ENCODE data around the gene PPME1.
A peak's percentile ranks its signal among the peaks of the same experiment; 100 is the strongest.

PPME1 gene

GRCh38 chr11:74226907-74227306 lies 55.8 kb downstream of the PPME1 start:
- DNase-seq (ENCODE audit: low spot score) = peak; percentile 25

- DNase-seq (ENCODE audit: low spot score) = no peak
These were observed 61.3 kb downstream of the PPME1 start for GRCh38 chr11:74232311-74232950.

- no peak for DNase-seq (ENCODE audit: low spot score)
These were observed 62.6 kb downstream of the PPME1 start for GRCh38 chr11:74233683-74234082.

GRCh38 chr11:74235121-74235520 lies 64.0 kb downstream of the PPME1 start:
- DNase-seq (ENCODE audit: low spot score) = no peak

GRCh38 chr11:74237541-74237940 lies 66.5 kb downstream of the PPME1 start:
- no peak for DNase-seq (ENCODE audit: low spot score)

GRCh38 chr11:74238243-74238642 lies 67.2 kb downstream of the PPME1 start:
- DNase-seq (ENCODE audit: low spot score) = no peak

GRCh38 chr11:74248469-74248868 lies 77.4 kb downstream of the PPME1 start:
- DNase-seq (ENCODE audit: low spot score) = no peak

GRCh38 chr11:74249496-74249895 lies 78.4 kb downstream of the PPME1 start:
- DNase-seq (ENCODE audit: low spot score) = no peak

GRCh38 chr11:74253361-74253760 lies 82.3 kb downstream of the PPME1 start:
- no peak for DNase-seq (ENCODE audit: low spot score)

GRCh38 chr11:74255741-74256375 lies 84.8 kb downstream of the PPME1 start:
- peak; percentile 82 for DNase-seq (ENCODE audit: low spot score)

GRCh38 chr11:74256378-74257133 lies 85.5 kb downstream of the PPME1 start:
- DNase-seq (ENCODE audit: low spot score) = no peak

- no peak for DNase-seq (ENCODE audit: low spot score)
These were observed 87.0 kb downstream of the PPME1 start for GRCh38 chr11:74257959-74258553.

- DNase-seq (ENCODE audit: low spot score) = no peak
These were observed 91.6 kb downstream of the PPME1 start for GRCh38 chr11:74262725-74263124.

- no peak for DNase-seq (ENCODE audit: low spot score)
These were observed 94.2 kb downstream of the PPME1 start for GRCh38 chr11:74265256-74265655.

GRCh38 chr11:74267014-74267413 lies 95.9 kb downstream of the PPME1 start:
- no peak for DNase-seq (ENCODE audit: low spot score)

GRCh38 chr11:74268456-74268855 lies 97.4 kb downstream of the PPME1 start:
- no peak for DNase-seq (ENCODE audit: low spot score)

- no peak for DNase-seq (ENCODE audit: low spot score)
These were observed 98.2 kb downstream of the PPME1 start for GRCh38 chr11:74269161-74269811.

- DNase-seq (ENCODE audit: low spot score) = no peak
These were observed 101.2 kb downstream of the PPME1 start for GRCh38 chr11:74272276-74272675.

- no peak for DNase-seq (ENCODE audit: low spot score)
These were observed 105.5 kb downstream of the PPME1 start for GRCh38 chr11:74276581-74276980.

GRCh38 chr11:74278103-74278502 lies 107.0 kb downstream of the PPME1 start:
- DNase-seq (ENCODE audit: low spot score) = no peak

GRCh38 chr11:74278721-74279161 lies 107.7 kb downstream of the PPME1 start:
- no peak for DNase-seq (ENCODE audit: low spot score)

GRCh38 chr11:74279256-74279655 lies 108.2 kb downstream of the PPME1 start:
- no peak for DNase-seq (ENCODE audit: low spot score)

All from iPS-NIHi11 (cell line).